ENCODE results near the gene SYPL2. TPM values are rescaled to one million over a fixed set of nuclear protein-coding genes. Genes with fewer than 3 reads are reported as not detected.

Gene SYPL2
- total RNA-seq, 3 donors from 2014 or later, result 0.12 to 6.6 (median 0.34) TPM

GRCh38 chr1:109432336-109432735 is 34.0 kb upstream of the SYPL2 start:
- intact Hi-C loops (cut with DNase I, micrococcal nuclease), result no loop called here
- no peaks in the 10 kb centered on the region for H3K36me3 ChIP-seq (ENCODE audit: low read depth)
- H3K9me3 ChIP-seq, result no peaks in the 10 kb centered on the region
- H3K4me1 ChIP-seq (ENCODE audit: low read depth), result no peaks in the 10 kb centered on the region
- ATAC-seq, result no peak
- DNase-seq, result no peak
- no peak overlapping the region for H3K4me3 ChIP-seq
- TF ChIP-seq, protein P1, sequence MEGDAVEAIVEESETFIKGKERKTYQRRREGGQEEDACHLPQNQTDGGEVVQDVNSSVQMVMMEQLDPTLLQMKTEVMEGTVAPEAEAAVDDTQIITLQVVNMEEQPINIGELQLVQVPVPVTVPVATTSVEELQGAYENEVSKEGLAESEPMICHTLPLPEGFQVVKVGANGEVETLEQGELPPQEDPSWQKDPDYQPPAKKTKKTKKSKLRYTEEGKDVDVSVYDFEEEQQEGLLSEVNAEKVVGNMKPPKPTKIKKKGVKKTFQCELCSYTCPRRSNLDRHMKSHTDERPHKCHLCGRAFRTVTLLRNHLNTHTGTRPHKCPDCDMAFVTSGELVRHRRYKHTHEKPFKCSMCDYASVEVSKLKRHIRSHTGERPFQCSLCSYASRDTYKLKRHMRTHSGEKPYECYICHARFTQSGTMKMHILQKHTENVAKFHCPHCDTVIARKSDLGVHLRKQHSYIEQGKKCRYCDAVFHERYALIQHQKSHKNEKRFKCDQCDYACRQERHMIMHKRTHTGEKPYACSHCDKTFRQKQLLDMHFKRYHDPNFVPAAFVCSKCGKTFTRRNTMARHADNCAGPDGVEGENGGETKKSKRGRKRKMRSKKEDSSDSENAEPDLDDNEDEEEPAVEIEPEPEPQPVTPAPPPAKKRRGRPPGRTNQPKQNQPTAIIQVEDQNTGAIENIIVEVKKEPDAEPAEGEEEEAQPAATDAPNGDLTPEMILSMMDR (IDR thresholded peaks at IDR 0.05), result no peak

GRCh38 chr1:109433322-109433721 is 33.0 kb upstream of the SYPL2 start:
- TF ChIP-seq, protein P1 (IDR thresholded peaks at IDR 0.05), result no peak
- ATAC-seq (no peak), DNase-seq (no peak)
- no peak overlapping the region for H3K4me3 ChIP-seq
- intact Hi-C loops (cut with DNase I, micrococcal nuclease), result no loop called here
- no peaks in the 10 kb centered on the region for H3K36me3 ChIP-seq (ENCODE audit: low read depth)
- H3K9me3 ChIP-seq, result no peaks in the 10 kb centered on the region
- no peaks in the 10 kb centered on the region for H3K4me1 ChIP-seq (ENCODE audit: low read depth)

GRCh38 chr1:109434484-109434883 is 31.9 kb upstream of the SYPL2 start:
- H3K4me3 ChIP-seq, result no peak overlapping the region
- TF ChIP-seq, protein P1 (IDR thresholded peaks at IDR 0.05), result no peak
- intact Hi-C loops (cut with DNase I, micrococcal nuclease), result no loop called here
- no peaks in the 10 kb centered on the region for H3K36me3 ChIP-seq (ENCODE audit: low read depth)
- ATAC-seq, result no peak
- no peaks in the 10 kb centered on the region for H3K9me3 ChIP-seq
- H3K4me1 ChIP-seq (ENCODE audit: low read depth), result no peaks in the 10 kb centered on the region
- no peak for DNase-seq

DNA sequence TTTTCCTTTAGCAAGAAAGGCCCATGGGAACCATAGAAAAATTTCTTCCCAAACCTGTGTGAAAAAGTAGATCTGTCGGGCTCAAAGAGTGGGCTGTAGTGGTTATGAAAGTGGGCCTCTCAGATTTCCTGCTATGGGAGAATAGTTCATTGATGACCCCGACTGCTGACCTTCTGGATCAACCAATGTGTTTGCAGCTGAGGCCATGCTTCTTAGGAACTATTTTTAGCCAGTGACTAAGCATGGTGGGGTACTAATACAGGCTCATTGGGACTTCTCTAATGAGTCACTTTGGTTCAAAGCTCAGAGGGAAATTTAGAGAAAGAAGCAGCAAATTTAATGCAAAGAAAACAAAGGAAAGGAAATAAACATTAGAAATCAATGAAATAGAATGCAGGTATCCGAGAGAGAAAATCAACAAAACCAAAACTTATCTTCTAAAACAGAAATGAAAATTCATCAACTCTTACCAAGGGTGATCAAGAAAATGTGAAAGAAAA is 27.5 kb upstream of the SYPL2 start:
- ATAC-seq, result no peak
- intact Hi-C loops (cut with DNase I, micrococcal nuclease), result no loop called here
- Histone ChIP-seq H3K9me3 (no peaks in the 10 kb centered on the region), H3K36me3 (ENCODE audit: low read depth) (no peaks in the 10 kb centered on the region), H3K4me1 (ENCODE audit: low read depth) (no peaks in the 10 kb centered on the region), H3K4me3 (no peak overlapping the region)
- no peak for DNase-seq
- TF ChIP-seq, protein P1 (IDR thresholded peaks at IDR 0.05), result no peak

DNA sequence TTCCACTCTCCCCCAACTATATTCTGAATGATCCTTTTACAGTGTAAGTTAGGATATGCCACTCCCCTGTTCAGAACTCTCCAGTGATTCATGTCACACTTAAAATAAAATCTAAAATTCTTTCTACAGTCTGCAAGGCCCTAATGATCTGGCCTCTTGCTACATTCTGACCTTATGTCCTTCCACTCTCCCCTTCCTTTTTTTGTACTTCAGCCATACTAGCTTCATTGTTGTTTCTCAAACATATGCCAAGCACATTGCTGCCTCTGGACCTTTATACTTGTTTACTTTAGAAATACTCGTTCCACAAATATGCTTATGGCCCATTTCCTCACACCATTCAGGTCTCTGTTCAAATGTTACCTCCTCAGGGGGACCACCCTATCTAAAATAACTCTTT is 25.3 kb upstream of the SYPL2 start:
- DNase-seq (no peak), ATAC-seq (no peak)
- no peaks in the 10 kb centered on the region for H3K4me1 ChIP-seq (ENCODE audit: low read depth)
- no peaks in the 10 kb centered on the region for H3K9me3 ChIP-seq
- H3K4me3 ChIP-seq, result no peak overlapping the region
- intact Hi-C loops (cut with DNase I, micrococcal nuclease), result no loop called here
- H3K36me3 ChIP-seq (ENCODE audit: low read depth), result no peaks in the 10 kb centered on the region
- TF ChIP-seq, protein P1 (IDR thresholded peaks at IDR 0.05), result no peak

DNA sequence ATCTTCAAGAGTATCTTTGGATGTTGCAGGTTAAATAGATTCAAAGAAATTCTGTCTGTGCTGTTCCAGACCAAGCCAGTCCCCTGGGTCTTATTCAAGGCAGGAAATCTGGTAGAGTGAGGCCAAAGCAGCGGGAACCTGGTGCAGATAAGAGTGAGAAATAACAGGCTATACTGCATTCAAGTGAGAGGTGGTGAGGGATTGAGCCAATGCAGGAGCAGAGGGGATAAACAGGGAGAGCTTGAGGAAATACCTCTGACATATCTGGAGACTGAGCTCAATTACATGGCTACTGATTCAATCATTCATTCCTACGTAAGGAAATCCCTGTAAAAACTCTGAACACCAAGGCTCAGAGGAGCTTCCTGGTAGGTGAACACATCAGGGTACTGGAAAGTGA is 22.9 kb upstream of the SYPL2 start:
- Histone ChIP-seq H3K4me1 (ENCODE audit: low read depth) (no peaks in the 10 kb centered on the region), H3K4me3 (no peak overlapping the region), H3K9me3 (no peaks in the 10 kb centered on the region), H3K36me3 (ENCODE audit: low read depth) (no peaks in the 10 kb centered on the region)
- intact Hi-C loops (cut with DNase I, micrococcal nuclease), result no loop called here
- TF ChIP-seq, protein P1 (IDR thresholded peaks at IDR 0.05), result no peak
- no peak for ATAC-seq
- no peak for DNase-seq
